ENCODE measurements around the gene GLB1L.

The GLB1L gene

DNA sequence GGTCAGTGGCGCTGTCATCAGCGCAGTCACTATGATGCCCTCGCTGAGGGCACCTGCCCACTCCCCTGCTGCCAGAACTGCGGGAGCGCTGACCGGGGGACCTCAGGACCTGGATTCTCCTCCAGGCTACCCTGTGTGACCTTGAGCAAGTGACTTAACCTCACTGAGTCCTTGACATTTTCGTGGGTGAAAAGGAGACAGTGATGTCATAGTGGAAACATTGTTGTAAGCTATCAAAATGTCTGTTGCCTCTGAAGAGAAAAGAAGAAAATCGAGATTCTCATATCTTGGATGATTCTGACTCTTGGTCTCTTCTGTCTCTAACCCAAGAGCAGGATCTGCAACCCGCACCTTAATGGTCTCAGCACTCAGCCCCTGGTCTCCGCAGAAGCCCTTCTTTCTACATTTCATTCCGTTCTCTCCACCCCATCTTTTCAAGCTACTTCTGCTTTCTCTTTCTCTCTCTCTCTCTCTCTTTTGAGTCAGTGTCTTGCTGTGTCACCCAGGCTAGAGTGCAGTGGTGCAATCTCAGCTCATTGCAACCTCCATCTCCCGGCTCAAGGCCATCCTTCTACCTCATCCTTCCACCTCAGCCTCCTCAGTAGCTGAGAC is 9.5 kb upstream of the GLB1L start:
- Mint-ChIP-seq H3K9me3 (no peaks in the 10 kb centered on the region), H3K4me3 (peak overlapping the region; percentile 92), H3K36me3 (peaks cover 33% of the 10 kb centered on the region), H3K27ac (peak overlapping the region; percentile 84), H3K4me1 (peaks cover 45% of the 10 kb centered on the region), H3K27me3 (peaks cover 14% of the 10 kb centered on the region)
- DNase-seq: peak; percentile 59
- CTCF ChIA-PET: interaction anchor here (1.0 to 5.5 kb wide), 6 partner anchors 10 to 83 kb away, joined by 3 to 49 read pairs (median 4); partner anchors contain the start of genes DNAJB2, GLB1L and STK16

DNA sequence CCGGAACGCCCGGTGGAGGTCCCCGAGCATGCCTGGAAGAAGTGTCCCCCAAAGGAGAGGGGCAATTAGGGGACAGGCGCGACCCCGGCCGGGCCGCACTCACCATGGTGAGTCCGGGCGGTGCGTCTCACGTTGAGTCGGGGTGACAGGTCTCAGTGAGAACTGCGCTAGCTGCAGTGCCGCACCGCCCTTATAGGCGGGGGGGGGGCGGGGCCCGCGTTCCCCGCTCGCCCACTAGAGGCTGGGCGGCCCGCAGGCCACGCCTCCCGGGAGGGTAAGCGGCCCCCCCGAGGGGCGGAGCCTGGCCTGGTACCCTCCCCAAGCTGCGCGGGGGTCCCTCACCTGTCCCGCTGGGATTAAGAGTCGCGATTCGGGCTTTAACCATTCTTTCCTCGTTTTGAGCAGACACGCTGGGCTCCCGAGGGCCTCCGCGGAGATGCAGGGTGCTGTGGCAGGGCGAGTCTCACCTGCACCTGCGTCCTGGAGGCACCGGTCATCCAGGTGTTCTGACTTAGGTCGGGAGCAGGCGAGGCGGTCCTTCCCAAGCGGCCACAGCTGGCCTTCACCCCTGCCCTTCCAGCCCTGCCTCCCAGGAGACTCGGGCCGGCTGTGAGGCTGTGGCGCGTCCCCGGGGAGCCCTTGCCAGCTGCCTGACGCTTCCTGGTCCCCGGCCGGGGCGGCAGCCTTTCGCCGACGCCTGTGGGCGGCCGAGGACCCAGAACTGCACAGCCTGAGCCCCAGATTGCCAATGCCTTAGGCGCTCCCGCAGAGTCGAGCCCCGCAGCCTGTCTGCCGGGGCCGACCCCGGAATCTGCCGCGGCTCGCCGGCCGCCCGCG is 8.7 kb upstream of the GLB1L start, which contains the start of gene TUBA4A:
TSS of gene TUBA4A (minus strand) at position 166 of the 837 bp plus-strand sequence. CDS start at position 106, 60 bp downstream.
- Mint-ChIP-seq H3K36me3 (peaks cover 40% of the 10 kb centered on the region), H3K9me3 (no peaks in the 10 kb centered on the region), H3K4me1 (peaks cover 53% of the 10 kb centered on the region), H3K27me3 (peaks cover 8% of the 10 kb centered on the region), H3K4me3 (peak within 1 kb of the TSS; percentile 92), H3K27ac (peak within 1 kb of the TSS; percentile 95)
- CTCF ChIA-PET: interaction anchor here (0.9 to 5.5 kb wide), 6 partner anchors 9 to 83 kb away, joined by 3 to 49 read pairs (median 4); partner anchors contain the start of genes DNAJB2, GLB1L and STK16
- peak; percentile 93 for DNase-seq

DNA sequence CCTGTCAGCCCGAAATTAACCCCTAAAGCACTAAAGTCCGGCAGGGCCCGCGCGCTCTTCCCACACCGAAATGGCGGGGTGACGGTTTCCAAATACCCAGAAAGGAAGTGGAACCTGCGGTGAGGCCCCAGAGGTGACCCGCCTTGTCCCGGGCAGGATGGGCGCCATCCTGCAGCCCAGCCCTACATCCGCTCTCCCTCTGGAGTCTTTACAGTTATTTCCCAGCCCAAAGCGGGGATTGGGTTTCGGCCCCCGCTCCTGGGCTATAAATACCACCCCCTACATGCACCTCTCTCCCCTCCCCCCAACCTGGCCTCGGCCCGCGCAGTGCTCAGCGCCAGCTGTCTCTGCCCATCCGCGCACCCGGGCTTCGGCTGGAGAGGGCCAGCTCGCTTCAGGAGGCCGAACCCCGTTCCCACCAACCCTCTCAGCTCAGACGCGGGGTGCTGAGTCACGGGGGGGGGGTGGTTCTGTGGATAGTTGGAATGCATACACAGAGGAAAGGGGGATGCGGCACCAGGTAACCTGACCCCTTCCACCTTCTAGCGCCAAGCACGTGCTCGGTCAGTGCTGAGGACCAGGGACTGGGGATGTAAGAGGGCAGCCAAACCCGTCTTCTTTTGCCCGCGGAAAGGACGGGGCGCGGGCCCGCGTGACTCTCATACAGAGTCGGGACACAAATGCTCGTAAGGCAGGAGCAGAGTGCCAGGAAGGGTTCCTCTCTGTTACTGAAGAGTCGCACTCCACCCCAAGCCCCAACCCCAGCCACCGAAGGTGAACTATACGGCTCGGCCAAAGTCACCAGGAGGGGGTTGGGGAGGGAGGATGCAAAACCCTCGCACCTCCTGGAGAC is 7.9 kb upstream of the GLB1L start, which contains the start of gene TUBA4B:
TSS of gene TUBA4B (plus strand) at position 344 of the 853 bp plus-strand sequence. CDS start at position 509, 165 bp downstream.
- DNase-seq: peak; percentile 74
- H3K36me3 Mint-ChIP-seq: peaks cover 48% of the 10 kb centered on the region

DNA sequence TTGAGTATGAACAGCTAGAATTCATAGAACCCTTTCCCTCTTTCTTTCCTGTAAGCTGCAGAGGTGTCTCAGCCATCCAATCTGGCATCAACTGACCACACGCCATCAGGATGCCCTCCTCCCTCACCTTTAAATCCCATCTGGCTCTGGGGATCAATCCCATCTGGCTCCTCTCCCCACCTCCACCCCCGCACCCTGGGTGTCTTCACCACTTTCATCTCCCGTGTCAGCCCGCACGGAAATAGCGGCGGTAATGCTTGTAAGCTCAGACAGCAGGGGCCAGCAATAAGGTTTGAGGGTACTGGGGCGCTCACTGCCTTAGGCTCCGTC is 7.3 kb upstream of the GLB1L start:
- Mint-ChIP-seq H3K27ac (peak overlapping the region; percentile 95), H3K4me1 (peaks cover 67% of the 10 kb centered on the region), H3K4me3 (peak overlapping the region; percentile 92), H3K27me3 (no peaks in the 10 kb centered on the region), H3K9me3 (no peaks in the 10 kb centered on the region), H3K36me3 (peaks cover 54% of the 10 kb centered on the region)
- no peak for DNase-seq
- CTCF ChIA-PET: interaction anchor here (0.7 to 5.5 kb wide), 8 partner anchors 13 to 80 kb away, joined by 3 to 49 read pairs (median 5); partner anchors contain the start of genes ABCB6, ANKZF1 and ATG9A

More for the DNA sequence above, 7.9 kb upstream of the GLB1L start, which contains the start of gene TUBA4B:
- peak within 1 kb of the TSS; percentile 92 for H3K4me3 Mint-ChIP-seq
- no peaks in the 10 kb centered on the region for H3K27me3 Mint-ChIP-seq
- CTCF ChIA-PET: interaction anchor here (0.7 to 5.5 kb wide), 9 partner anchors 8 to 80 kb away, joined by 3 to 49 read pairs (median 5); partner anchors contain the start of genes ABCB6, ANKZF1, ATG9A and DNAJB2
- peaks cover 61% of the 10 kb centered on the region for H3K4me1 Mint-ChIP-seq
- H3K9me3 Mint-ChIP-seq: no peaks in the 10 kb centered on the region
- H3K27ac Mint-ChIP-seq: peak within 1 kb of the TSS; percentile 95

DNA sequence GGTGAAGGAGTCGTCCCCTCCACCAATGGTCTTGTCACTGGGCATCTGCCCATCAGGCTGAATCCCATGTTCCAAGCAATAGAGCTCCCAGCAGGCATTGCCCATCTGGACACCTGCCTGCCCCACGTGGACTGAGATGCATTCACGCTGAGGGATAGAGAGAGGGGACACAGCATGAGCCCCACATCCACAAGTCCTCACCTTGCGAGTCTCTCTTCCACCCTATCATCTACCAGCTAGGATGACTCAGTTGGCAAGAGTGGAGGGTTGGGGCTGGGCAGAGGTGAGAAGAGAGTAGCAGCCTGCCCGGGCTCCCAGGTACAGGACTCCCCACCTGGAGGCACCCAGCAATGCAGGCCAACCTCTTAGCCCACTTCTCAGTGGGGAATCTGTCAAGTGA is 6.8 kb upstream of the GLB1L start:
- Mint-ChIP-seq H3K27me3 (no peaks in the 10 kb centered on the region), H3K9me3 (no peaks in the 10 kb centered on the region), H3K36me3 (peaks cover 58% of the 10 kb centered on the region), H3K4me3 (peak overlapping the region; percentile 92), H3K4me1 (peaks cover 72% of the 10 kb centered on the region), H3K27ac (peak overlapping the region; percentile 95)
- CTCF ChIA-PET: interaction anchor here (0.8 to 5.5 kb wide), 8 partner anchors 13 to 92 kb away, joined by 3 to 49 read pairs (median 5); partner anchors contain the start of genes ABCB6, ANKZF1 and ATG9A
- DNase-seq: peak; percentile 42

DNA sequence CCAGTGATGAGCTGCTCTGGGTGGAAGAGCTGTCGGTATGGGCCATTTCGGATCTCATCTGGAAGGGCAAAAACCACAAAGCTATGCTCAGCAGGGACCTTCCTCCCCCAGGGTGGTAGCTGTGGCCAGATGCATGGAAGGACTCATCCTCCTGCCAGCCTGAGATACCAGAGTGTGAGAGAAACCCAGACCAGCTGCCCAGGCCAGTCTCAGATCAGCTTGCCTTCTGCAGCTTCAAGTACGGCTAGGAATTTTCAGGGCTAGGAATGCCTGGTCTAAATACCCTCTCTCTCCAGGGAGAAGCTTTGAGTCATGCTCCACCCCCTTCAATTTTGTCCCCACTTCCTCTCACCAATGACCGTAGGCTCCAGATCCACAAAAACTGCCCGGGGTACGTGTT is 6.4 kb upstream of the GLB1L start:
- CTCF ChIA-PET: interaction anchor here (0.8 to 5.5 kb wide), 8 partner anchors 12 to 92 kb away, joined by 3 to 49 read pairs (median 5); partner anchors contain the start of genes ABCB6, ANKZF1 and ATG9A
- Mint-ChIP-seq H3K27ac (peak overlapping the region; percentile 95), H3K9me3 (no peaks in the 10 kb centered on the region), H3K4me1 (peaks cover 76% of the 10 kb centered on the region), H3K4me3 (peak overlapping the region; percentile 92), H3K27me3 (no peaks in the 10 kb centered on the region), H3K36me3 (peaks cover 62% of the 10 kb centered on the region)
- no peak for DNase-seq

DNA sequence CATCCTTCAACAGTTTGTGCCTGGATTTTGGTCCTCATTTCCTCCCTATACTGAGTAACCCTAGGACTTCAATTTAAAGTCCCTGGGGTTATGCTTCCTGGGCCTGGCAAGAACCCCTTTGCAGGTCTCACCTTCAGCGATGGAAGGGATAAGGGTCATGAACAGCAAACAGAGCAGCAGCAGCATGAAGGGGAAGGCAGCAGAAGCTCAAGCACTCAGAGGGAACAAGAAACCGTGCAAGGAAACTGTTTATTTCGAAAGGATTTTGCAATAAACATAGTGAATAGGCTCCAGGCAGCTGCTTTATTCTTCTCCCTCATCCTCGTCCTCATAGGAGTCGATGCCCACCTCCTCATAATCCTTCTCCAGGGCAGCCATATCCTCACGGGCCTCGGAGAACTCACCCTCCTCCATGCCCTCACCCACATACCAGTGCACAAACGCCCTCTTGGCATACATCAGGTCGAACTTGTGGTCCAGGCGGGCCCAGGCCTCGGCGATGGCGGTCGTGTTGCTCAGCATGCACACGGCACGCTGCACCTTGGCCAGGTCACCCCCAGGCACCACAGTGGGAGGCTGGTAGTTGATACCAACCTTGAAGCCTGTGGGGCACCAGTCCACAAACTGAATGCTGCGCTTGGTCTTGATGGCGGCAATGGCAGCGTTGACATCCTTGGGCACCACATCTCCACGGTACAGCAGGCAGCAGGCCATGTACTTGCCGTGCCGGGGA is 5.0 kb upstream of the GLB1L start:
- peak overlapping the region; percentile 95 for H3K27ac Mint-ChIP-seq
- peaks cover 70% of the 10 kb centered on the region for H3K36me3 Mint-ChIP-seq
- CTCF ChIA-PET: interaction anchor here (1.2 to 3.9 kb wide), 7 partner anchors 11 to 91 kb away, joined by 3 to 32 read pairs (median 5); partner anchors contain the start of genes ABCB6 and DNAJB2

DNA sequence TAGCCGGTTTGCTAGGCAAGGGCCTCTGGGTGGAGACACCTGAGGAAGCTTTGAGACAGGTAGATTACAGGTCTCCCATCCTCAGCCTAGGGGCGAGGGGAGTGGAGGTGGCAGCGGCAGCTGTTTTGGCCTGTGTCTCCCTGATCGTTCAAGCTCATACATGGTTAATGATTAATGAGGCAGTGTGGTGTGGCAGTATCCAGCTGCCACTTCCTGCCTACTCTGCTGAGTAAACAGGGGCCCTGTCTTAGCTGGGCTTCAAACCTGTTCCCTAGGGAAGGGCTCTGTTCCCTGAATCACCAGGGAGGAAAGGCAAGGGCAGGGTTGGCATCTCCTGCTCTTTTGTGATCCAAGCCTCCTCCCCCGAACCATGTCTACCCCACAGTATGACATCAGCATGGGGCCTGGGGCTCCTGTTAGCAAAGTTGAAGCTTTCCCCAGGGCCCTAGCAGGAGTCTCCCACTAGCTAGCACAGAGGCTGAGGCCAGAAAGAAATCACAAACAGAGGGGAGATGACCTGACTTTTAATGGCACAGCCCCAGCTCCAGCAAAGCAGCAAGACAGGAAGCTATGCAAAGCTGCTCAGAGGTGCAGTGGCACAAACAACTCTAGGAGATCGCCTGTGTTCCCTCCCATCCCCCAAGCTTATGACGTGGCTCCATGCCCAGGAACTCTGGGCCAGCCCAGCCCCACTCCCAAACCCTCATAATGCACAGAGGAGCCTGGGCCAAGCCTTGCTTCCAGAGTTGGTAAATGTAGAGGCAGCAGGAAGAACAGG is 4.1 kb upstream of the GLB1L start:
- Mint-ChIP-seq H3K27me3 (no peaks in the 10 kb centered on the region), H3K4me3 (peak overlapping the region; percentile 92), H3K27ac (peak overlapping the region; percentile 95), H3K4me1 (peaks cover 78% of the 10 kb centered on the region), H3K36me3 (peaks cover 70% of the 10 kb centered on the region), H3K9me3 (no peaks in the 10 kb centered on the region)
- CTCF ChIA-PET: interaction anchor here (0.8 to 3.9 kb wide), 12 partner anchors 10 to 90 kb away, joined by 3 to 32 read pairs (median 5); partner anchors contain the start of genes ABCB6 and DNAJB2
- DNase-seq: peak; percentile 66

More for the DNA sequence above, 5.0 kb upstream of the GLB1L start:
- Mint-ChIP-seq H3K4me3 (peak overlapping the region; percentile 92), H3K9me3 (no peaks in the 10 kb centered on the region), H3K4me1 (peaks cover 74% of the 10 kb centered on the region), H3K27me3 (no peaks in the 10 kb centered on the region)
- DNase-seq: no peak

DNA sequence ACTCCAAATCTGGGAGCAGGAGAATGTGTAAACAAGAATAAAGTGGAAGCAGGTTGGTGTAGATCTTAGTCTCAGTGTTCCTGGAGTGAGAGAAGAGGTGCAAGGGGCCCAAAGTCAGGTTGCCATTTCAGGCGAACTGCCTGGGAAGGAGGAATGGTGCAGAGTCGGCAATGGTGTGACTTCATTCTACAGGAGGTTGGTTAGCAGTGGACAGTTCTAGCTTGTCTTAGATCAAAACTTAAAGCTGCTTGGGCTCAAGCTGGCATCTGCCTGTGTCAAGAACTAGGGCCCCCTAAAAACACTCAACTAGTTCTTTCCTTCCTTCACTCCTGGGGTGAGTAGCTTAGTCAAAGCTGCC is 3.6 kb upstream of the GLB1L start:
- Mint-ChIP-seq H3K4me3 (peak overlapping the region; percentile 92), H3K36me3 (peaks cover 70% of the 10 kb centered on the region), H3K4me1 (peaks cover 83% of the 10 kb centered on the region), H3K27ac (peak overlapping the region; percentile 95), H3K9me3 (no peaks in the 10 kb centered on the region), H3K27me3 (no peaks in the 10 kb centered on the region)
- DNase-seq: no peak
- CTCF ChIA-PET: interaction anchor here (0.8 to 3.9 kb wide), 11 partner anchors 9 to 89 kb away, joined by 3 to 32 read pairs (median 5); partner anchors contain the start of genes ABCB6 and DNAJB2

DNA sequence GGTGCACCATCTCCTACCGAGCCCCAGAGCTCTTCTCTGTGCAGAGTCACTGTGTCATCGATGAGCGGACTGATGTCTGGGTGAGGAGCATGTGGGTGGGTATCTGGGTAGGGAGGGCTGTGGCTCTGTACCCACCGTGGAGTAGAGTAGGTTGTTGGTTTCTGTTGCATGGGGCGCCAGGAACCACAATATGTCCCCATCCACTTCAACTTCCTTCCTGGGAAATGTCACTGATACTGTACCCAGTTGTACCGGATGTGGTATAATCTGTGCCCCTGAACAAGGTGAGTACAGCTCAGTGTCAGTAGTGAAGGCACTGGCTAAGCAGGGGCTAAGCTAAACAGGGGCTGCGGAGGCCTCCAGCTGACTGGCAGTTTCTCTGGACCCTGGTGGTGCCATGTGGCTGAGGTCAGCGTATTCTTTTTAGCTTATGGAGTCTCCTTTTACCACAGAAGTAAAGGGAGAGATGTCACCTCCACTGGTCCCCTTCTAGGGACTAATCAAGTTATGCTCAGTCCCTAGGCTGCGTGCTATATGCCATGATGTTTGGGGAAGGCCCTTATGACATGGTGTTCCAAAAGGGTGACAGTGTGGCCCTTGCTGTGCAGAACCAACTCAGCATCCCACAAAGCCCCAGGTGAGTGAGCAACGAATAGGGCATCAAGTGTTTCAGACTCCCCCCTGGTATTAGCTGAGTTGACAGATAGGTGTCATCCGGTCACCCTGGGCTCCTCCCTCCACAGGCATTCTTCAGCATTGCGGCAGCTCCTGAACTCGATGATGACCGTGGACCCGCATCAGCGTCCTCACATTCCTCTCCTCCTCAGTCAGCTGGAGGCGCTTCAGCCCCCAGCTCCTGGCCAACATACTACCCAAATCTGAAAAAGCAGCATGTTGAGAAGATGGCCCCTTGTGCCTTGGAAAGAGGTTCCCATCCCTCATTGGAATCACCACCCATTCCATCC is 2.7 kb upstream of the GLB1L start:
- H3K4me3 Mint-ChIP-seq: peak overlapping the region; percentile 92
- peaks cover 90% of the 10 kb centered on the region for H3K4me1 Mint-ChIP-seq
- H3K27me3 Mint-ChIP-seq: no peaks in the 10 kb centered on the region
- no peaks in the 10 kb centered on the region for H3K9me3 Mint-ChIP-seq
- H3K27ac Mint-ChIP-seq: peak overlapping the region; percentile 95
- CTCF ChIA-PET: interaction anchor here (1.0 to 3.9 kb wide), 8 partner anchors 9 to 76 kb away, joined by 3 to 32 read pairs (median 5); partner anchors contain the start of genes DNAJB2 and ZFAND2B
- peaks cover 68% of the 10 kb centered on the region for H3K36me3 Mint-ChIP-seq
- peak; percentile 73 for DNase-seq

DNA sequence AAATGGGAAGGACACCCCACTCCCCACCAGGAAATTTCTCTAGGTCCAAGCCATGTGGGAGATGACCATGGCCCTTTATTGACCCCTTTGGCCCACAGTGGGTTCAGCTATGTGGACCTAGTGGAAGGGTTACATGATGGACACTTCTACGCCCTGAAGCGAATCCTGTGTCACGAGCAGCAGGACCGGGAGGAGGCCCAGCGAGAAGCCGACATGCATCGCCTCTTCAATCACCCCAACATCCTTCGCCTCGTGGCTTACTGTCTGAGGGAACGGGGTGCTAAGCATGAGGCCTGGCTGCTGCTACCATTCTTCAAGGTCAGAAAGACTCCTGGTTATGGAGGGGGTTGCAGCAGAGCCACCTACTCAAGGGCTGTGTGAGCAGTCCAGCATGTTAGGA is 1.3 kb upstream of the GLB1L start:
- Mint-ChIP-seq H3K4me3 (peak overlapping the region; percentile 92), H3K4me1 (peaks cover 86% of the 10 kb centered on the region), H3K9me3 (no peaks in the 10 kb centered on the region), H3K27ac (peak overlapping the region; percentile 95), H3K27me3 (no peaks in the 10 kb centered on the region), H3K36me3 (peaks cover 56% of the 10 kb centered on the region)
- CTCF ChIA-PET: interaction anchor here (1.8 to 3.9 kb wide), 3 partner anchors 40 to 75 kb away, joined by 4 to 29 read pairs (median 6); partner anchors contain the start of gene ZFAND2B
- DNase-seq: no peak

All from activated naive CD4-positive, alpha-beta T cell treated with anti-CD3 and anti-CD28 coated beads, Interleukin-2, amount 10 ng/mL, durations not matched to agents 7 days and 5 days (primary cell).